K562 (cell line): Measurements from ENCODE around the gene NDUFAF8. TPM values are rescaled to one million over a fixed set of nuclear protein-coding genes. Genes with fewer than 3 reads are reported as not detected.

Experiments used
- HDAC1 ChIP-seq, 2 experiments: fragments of 450-650 bp; IDR thresholded peaks; 2 replicates each; pipeline ENCODE4 v1.6.1; 2016 to 2017; ENCODE audit warnings: inconsistent platforms in 1 of 2, mild to moderate bottlenecking in 1 of 2, moderate library complexity in 1 of 2
- RB1 ChIP-seq: fragments of 450-650 bp; IDR thresholded peaks from 2 replicates; pipeline ENCODE4 v1.6.1; 2017; ENCODE audit warnings: low read depth, mild to moderate bottlenecking
- TEAD2 ChIP-seq: fragments of 450-650 bp; IDR thresholded peaks from 2 replicates; pipeline ENCODE4 v1.6.1; 2016; ENCODE audit warnings: missing genetic modification characterization, control low read depth, missing compliant biosample characterization
- THAP12 ChIP-seq: fragments of 250-450 bp; sonication (Bioruptor Pico); IDR thresholded peaks from 2 replicates; pipeline ENCODE4 v1.9.0; 2021; ENCODE audit warnings: mild to moderate bottlenecking, inconsistent platforms
- ZBTB49 ChIP-seq: sonication (generic); formaldehyde crosslinking; IDR thresholded peaks from 2 replicates; pipeline ENCODE4 v1.8.0; 2022; ENCODE audit warnings: missing genetic modification reagents, mild to moderate bottlenecking, borderline replicate concordance
- ZNF197 ChIP-seq: fragments of 200-800 bp; sonication (Bioruptor generic); IDR thresholded peaks from 2 replicates; pipeline ENCODE4 v1.6.1; 2016; ENCODE audit warnings: low read depth, missing genetic modification characterization, missing compliant biosample characterization
- ZNF766 ChIP-seq: fragments of 200-800 bp; sonication (Bioruptor generic); conservative IDR thresholded peaks from 2 replicates; pipeline ENCODE4 v1.6.1; 2016; ENCODE audit warnings: missing genetic modification characterization, missing compliant biosample characterization
- polyA plus RNA-seq, 8 experiments: library from polyadenylated mRNA; depleted of rRNA in 4 of 8; stranded (reverse) in 5 of 8; unstranded in 3 of 8; fragments of >200 nt; fragmentation: Nextera tagmentation in 2 of 8; fragmentation: Illumina TruSeq in 1 of 8; extraction: Ambion mirVana in 2 of 8; extraction: Trizol in 1 of 8; gene quantifications; 2 replicates each; pipeline versions ENCODE4 v1.2.1 to v1.2.3, GENCODE V29; 2011 to 2014; ENCODE audit warnings: inconsistent platforms in 1 of 8, missing spikeins in 1 of 8
- total RNA-seq, 7 experiments: library from RNA; depleted of rRNA in 6 of 7; stranded (reverse); fragments of >200 nt in 6 of 7; fragmentation: Illumina TruSeq in 2 of 7; extraction: Trizol in 2 of 7; gene quantifications; 2 replicates each; pipeline versions ENCODE4 v1.2.1 to v1.2.3, GENCODE V29; 2011 to 2021; ENCODE audit warnings: low replicate concordance in 1 of 7
- TF ChIP-seq, protein P1 (sequence below): fragments of 200-600 bp; sonication (generic); IDR thresholded peaks from one replicate; pipeline ENCODE4 v1.6.1; 2012; ENCODE audit warnings: mild to moderate bottlenecking, low read depth, low read length, inconsistent platforms

The NDUFAF8 gene
- total and polyA plus RNA-seq, 9 of the 15 experiments (the other 6 are each of a cell fraction or from before 2014, with no cell fraction given) = 13.5 to 144 (median 90.0) TPM

DNA sequence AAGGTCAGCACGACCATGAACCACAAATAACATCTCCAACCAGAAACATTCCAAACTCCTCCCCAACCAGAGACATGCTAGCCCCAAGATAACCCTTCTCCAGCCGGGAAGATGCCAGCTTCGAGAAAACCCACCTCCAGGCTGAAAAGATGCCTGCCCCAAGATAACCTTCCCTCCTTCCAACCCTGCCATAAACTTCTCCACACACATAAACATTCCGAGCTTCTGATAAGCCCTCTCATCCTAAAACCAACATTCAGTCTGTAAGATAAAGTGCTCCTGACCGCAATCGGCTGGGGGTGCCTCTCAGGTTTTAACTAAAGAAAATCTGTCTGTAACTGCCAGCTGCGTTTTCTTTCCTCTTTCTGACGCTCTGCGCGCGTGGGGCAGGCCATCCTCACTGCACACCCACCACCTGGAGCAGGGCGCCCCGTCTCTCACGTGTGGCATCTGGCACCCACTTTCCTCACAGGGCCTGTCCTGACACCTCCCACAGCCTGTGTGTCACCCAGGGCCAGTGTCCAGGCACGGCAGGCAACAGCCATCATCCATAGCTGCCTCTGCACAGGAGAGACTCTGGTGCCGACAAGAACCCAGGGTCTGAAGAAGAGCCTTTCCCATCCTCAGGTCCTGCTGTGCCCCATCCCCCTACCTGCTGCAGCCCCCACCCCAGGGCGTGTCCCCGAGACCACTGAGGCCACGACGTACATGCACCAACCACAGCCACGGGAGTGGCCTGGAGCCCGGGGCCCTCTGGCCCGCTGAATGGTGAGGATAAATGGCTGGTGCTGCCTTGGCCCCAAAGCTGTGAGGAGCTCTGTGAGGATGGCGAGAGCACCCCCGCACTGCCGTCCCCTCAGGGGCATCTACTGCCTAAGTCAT is 3.9 kb upstream of the NDUFAF8 start (continued):
- TF ChIP-seq, protein P1, sequence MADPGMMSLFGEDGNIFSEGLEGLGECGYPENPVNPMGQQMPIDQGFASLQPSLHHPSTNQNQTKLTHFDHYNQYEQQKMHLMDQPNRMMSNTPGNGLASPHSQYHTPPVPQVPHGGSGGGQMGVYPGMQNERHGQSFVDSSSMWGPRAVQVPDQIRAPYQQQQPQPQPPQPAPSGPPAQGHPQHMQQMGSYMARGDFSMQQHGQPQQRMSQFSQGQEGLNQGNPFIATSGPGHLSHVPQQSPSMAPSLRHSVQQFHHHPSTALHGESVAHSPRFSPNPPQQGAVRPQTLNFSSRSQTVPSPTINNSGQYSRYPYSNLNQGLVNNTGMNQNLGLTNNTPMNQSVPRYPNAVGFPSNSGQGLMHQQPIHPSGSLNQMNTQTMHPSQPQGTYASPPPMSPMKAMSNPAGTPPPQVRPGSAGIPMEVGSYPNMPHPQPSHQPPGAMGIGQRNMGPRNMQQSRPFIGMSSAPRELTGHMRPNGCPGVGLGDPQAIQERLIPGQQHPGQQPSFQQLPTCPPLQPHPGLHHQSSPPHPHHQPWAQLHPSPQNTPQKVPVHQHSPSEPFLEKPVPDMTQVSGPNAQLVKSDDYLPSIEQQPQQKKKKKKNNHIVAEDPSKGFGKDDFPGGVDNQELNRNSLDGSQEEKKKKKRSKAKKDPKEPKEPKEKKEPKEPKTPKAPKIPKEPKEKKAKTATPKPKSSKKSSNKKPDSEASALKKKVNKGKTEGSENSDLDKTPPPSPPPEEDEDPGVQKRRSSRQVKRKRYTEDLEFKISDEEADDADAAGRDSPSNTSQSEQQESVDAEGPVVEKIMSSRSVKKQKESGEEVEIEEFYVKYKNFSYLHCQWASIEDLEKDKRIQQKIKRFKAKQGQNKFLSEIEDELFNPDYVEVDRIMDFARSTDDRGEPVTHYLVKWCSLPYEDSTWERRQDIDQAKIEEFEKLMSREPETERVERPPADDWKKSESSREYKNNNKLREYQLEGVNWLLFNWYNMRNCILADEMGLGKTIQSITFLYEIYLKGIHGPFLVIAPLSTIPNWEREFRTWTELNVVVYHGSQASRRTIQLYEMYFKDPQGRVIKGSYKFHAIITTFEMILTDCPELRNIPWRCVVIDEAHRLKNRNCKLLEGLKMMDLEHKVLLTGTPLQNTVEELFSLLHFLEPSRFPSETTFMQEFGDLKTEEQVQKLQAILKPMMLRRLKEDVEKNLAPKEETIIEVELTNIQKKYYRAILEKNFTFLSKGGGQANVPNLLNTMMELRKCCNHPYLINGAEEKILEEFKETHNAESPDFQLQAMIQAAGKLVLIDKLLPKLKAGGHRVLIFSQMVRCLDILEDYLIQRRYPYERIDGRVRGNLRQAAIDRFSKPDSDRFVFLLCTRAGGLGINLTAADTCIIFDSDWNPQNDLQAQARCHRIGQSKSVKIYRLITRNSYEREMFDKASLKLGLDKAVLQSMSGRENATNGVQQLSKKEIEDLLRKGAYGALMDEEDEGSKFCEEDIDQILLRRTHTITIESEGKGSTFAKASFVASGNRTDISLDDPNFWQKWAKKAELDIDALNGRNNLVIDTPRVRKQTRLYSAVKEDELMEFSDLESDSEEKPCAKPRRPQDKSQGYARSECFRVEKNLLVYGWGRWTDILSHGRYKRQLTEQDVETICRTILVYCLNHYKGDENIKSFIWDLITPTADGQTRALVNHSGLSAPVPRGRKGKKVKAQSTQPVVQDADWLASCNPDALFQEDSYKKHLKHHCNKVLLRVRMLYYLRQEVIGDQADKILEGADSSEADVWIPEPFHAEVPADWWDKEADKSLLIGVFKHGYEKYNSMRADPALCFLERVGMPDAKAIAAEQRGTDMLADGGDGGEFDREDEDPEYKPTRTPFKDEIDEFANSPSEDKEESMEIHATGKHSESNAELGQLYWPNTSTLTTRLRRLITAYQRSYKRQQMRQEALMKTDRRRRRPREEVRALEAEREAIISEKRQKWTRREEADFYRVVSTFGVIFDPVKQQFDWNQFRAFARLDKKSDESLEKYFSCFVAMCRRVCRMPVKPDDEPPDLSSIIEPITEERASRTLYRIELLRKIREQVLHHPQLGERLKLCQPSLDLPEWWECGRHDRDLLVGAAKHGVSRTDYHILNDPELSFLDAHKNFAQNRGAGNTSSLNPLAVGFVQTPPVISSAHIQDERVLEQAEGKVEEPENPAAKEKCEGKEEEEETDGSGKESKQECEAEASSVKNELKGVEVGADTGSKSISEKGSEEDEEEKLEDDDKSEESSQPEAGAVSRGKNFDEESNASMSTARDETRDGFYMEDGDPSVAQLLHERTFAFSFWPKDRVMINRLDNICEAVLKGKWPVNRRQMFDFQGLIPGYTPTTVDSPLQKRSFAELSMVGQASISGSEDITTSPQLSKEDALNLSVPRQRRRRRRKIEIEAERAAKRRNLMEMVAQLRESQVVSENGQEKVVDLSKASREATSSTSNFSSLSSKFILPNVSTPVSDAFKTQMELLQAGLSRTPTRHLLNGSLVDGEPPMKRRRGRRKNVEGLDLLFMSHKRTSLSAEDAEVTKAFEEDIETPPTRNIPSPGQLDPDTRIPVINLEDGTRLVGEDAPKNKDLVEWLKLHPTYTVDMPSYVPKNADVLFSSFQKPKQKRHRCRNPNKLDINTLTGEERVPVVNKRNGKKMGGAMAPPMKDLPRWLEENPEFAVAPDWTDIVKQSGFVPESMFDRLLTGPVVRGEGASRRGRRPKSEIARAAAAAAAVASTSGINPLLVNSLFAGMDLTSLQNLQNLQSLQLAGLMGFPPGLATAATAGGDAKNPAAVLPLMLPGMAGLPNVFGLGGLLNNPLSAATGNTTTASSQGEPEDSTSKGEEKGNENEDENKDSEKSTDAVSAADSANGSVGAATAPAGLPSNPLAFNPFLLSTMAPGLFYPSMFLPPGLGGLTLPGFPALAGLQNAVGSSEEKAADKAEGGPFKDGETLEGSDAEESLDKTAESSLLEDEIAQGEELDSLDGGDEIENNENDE = no peak
- no peak for TF ChIP-seq THAP12 (CRISPR knock-in tag)
- no peak for TF ChIP-seq RB1
- peak in 1 of 2 experiments; percentile 87; a peak in 2 of 4 replicates for TF ChIP-seq HDAC1 (IDR thresholded peaks at IDR 0.05)
- TF ChIP-seq TEAD2 (tag) = 0 out of 2 replicates have a peak, but pooled peaks have one; percentile 19
- no peak for TF ChIP-seq ZBTB49 (CRISPR knock-in tag)
- no peak for TF ChIP-seq ZNF197
- TF ChIP-seq ZNF766 = peak; percentile 76; the same call in 1 of the 2 replicates
